H9 (cell line): ENCODE results near the gene IFFO2. TPM values are rescaled to one million over a fixed set of nuclear protein-coding genes. Genes with fewer than 3 reads are reported as not detected.

Experiments used
- DNase-seq: peaks from one replicate; pipeline ENCODE4 v3.0.0-alpha.2; 2017
- H2AFZ ChIP-seq: one replicate; pipeline ENCODE4 v1.6.1; 2013; ENCODE audit warnings: mild to moderate bottlenecking, low read length, control low read depth, moderate library complexity
- H2AK5ac ChIP-seq: 2 replicates; pipeline ENCODE4 v1.6.1; 2013; ENCODE audit warnings: low read length, control low read depth, mixed read lengths; ENCODE audit not compliant: insufficient read length
- H2BK120ac ChIP-seq: one replicate; pipeline ENCODE4 v1.6.1; 2013; ENCODE audit warnings: low read depth, mild to moderate bottlenecking, low read length, control low read depth, inconsistent platforms; ENCODE audit not compliant: poor library complexity, severe bottlenecking
- H2BK12ac ChIP-seq: 2 replicates; pipeline ENCODE4 v1.6.1; 2013; ENCODE audit warnings: low read length, control low read depth, mixed read lengths, low read depth; ENCODE audit not compliant: insufficient read length
- H2BK15ac ChIP-seq: 2 replicates; pipeline ENCODE4 v1.6.1; 2013; ENCODE audit warnings: low read depth, low read length, control low read depth
- H2BK20ac ChIP-seq: one replicate; pipeline ENCODE4 v1.6.1; 2013; ENCODE audit warnings: low read depth, mild to moderate bottlenecking, low read length, control low read depth, inconsistent platforms; ENCODE audit not compliant: poor library complexity, severe bottlenecking
- H2BK5ac ChIP-seq: 2 replicates; pipeline ENCODE4 v1.6.1; 2013; ENCODE audit warnings: low read length, control low read depth, mixed read lengths; ENCODE audit not compliant: insufficient read length
- H3K14ac ChIP-seq: 2 replicates; pipeline ENCODE4 v1.6.1; 2013; ENCODE audit warnings: low read length, control low read depth; ENCODE audit not compliant: insufficient read depth
- H3K18ac ChIP-seq: 2 replicates; pipeline ENCODE4 v1.6.1; 2013; ENCODE audit warnings: low read depth, mild to moderate bottlenecking, mixed read lengths, low read length, control low read depth; ENCODE audit not compliant: insufficient read length
- H3K23ac ChIP-seq: 2 replicates; pipeline ENCODE4 v1.6.1; 2013; ENCODE audit warnings: low read length, control low read depth, mixed read lengths, low read depth; ENCODE audit not compliant: insufficient read length
- H3K23me2 ChIP-seq: 2 replicates; pipeline ENCODE4 v1.6.1; 2013; ENCODE audit warnings: low read depth, mild to moderate bottlenecking, mixed read lengths, low read length, control low read depth; ENCODE audit not compliant: insufficient read length, poor library complexity, severe bottlenecking
- H3K27ac ChIP-seq: 2 replicates; pipeline ENCODE4 v1.5.1; 2013; ENCODE audit warnings: low read length, control low read depth, mixed read lengths, low read depth; ENCODE audit not compliant: insufficient read length
- H3K27me3 ChIP-seq: 2 replicates; pipeline ENCODE4 v1.6.1; 2013; ENCODE audit warnings: low read length, control low read depth, inconsistent platforms; ENCODE audit not compliant: insufficient read depth
- H3K4ac ChIP-seq: 2 replicates; pipeline ENCODE4 v1.6.1; 2013; ENCODE audit warnings: low read depth, mild to moderate bottlenecking, control low read depth, inconsistent platforms, low read length, moderate library complexity
- H3K4me1 ChIP-seq: 2 replicates; pipeline ENCODE4 v1.6.1; 2013; ENCODE audit warnings: low read length, control low read depth, inconsistent platforms; ENCODE audit not compliant: insufficient read depth
- H3K4me2 ChIP-seq: 2 replicates; pipeline ENCODE4 v1.6.1; 2013; ENCODE audit warnings: low read length, control low read depth, mixed read lengths; ENCODE audit not compliant: insufficient read length, insufficient read depth
- H3K56ac ChIP-seq: 2 replicates; pipeline ENCODE4 v1.6.1; 2013; ENCODE audit warnings: low read depth, mild to moderate bottlenecking, mixed read lengths, low read length, control low read depth; ENCODE audit not compliant: insufficient read length
- H3K79me1 ChIP-seq: 2 replicates; pipeline ENCODE4 v1.6.1; 2013; ENCODE audit warnings: low read depth, mild to moderate bottlenecking, moderate library complexity, low read length, control low read depth, inconsistent platforms; ENCODE audit not compliant: insufficient read depth, poor library complexity, severe bottlenecking
- H3K79me2 ChIP-seq: 2 replicates; pipeline ENCODE4 v1.6.1; 2013; ENCODE audit warnings: low read length, control low read depth, inconsistent platforms; ENCODE audit not compliant: insufficient read depth
- H3K9ac ChIP-seq: 2 replicates; pipeline ENCODE4 v1.6.1; 2013; ENCODE audit warnings: low read length, control low read depth, mixed read lengths; ENCODE audit not compliant: insufficient read length; ENCODE audit errors: extremely low read depth
- H3K9me3 ChIP-seq: one replicate; pipeline ENCODE4 v1.6.1; 2013; ENCODE audit warnings: low read depth, low read length, inconsistent platforms; ENCODE audit not compliant: control insufficient read depth
- H3T11ph ChIP-seq: one replicate; pipeline ENCODE4 v1.6.1; 2013; ENCODE audit warnings: mild to moderate bottlenecking, low read length, control low read depth, inconsistent platforms
- H4K20me1 ChIP-seq: one replicate; pipeline ENCODE4 v1.6.1; 2013; ENCODE audit not compliant: control insufficient read depth, insufficient read length, insufficient read depth
- H4K5ac ChIP-seq: 2 replicates; pipeline ENCODE4 v1.6.1; 2013; ENCODE audit warnings: low read depth, mild to moderate bottlenecking, mixed read lengths, low read length, control low read depth; ENCODE audit not compliant: insufficient read length
- H4K8ac ChIP-seq: replicated peaks from 2 replicates; pipeline ENCODE4 v1.6.1; 2013; ENCODE audit warnings: low read length, control low read depth, mixed read lengths, low read depth; ENCODE audit not compliant: insufficient read length
- H4K91ac ChIP-seq: 2 replicates; pipeline ENCODE4 v1.6.1; 2013; ENCODE audit warnings: low read depth, mild to moderate bottlenecking, moderate library complexity, mixed read lengths, low read length, control low read depth; ENCODE audit not compliant: insufficient read length
- H3K27ac Mint-ChIP-seq, 3 experiments: 2 replicates in 2 of 3; 3 replicates in 1 of 3; pipeline ENCODE4 v1.8.0; 2020 to 2021; ENCODE audit warnings: mixed read lengths in 3 of 3, mild to moderate bottlenecking in 1 of 3, moderate library complexity in 1 of 3
- H3K27me3 Mint-ChIP-seq: 2 replicates; pipeline ENCODE4 v1.8.0; 2021; ENCODE audit warnings: low read depth, mild to moderate bottlenecking, moderate library complexity, mixed read lengths
- H3K36me3 Mint-ChIP-seq, 3 experiments: 2 replicates in 2 of 3; 3 replicates in 1 of 3; pipeline ENCODE4 v1.8.0; 2020 to 2021; ENCODE audit warnings: low read depth in 3 of 3, mixed read lengths in 3 of 3; ENCODE audit not compliant: insufficient read depth in 1 of 3
- H3K4me1 Mint-ChIP-seq, 2 experiments: 2 replicates each; pipeline ENCODE4 v1.8.0; 2020; ENCODE audit warnings: mixed read lengths in 2 of 2
- H3K4me3 Mint-ChIP-seq, 2 experiments: 2 replicates in 1 of 2; 3 replicates in 1 of 2; pipeline ENCODE4 v1.8.0; 2020 to 2021; ENCODE audit warnings: mild to moderate bottlenecking in 2 of 2, mixed read lengths in 2 of 2, moderate library complexity in 1 of 2
- H3K9me3 Mint-ChIP-seq, 2 experiments: 2 replicates in 1 of 2; 3 replicates in 1 of 2; pipeline ENCODE4 v1.8.0; 2020; ENCODE audit warnings: mild to moderate bottlenecking in 2 of 2, mixed read lengths in 2 of 2, moderate library complexity in 1 of 2
- CTCF ChIP-seq: fragments of 200-600 bp; sonication (generic); conservative IDR thresholded peaks from 3 replicates; pipeline ENCODE4 v1.8.0; 2021; ENCODE audit warnings: antibody characterized with exemption, mild to moderate bottlenecking
- WGBS: extraction: QIAGEN DNeasy Blood & Tissue Kit; methylation state at CpG from one replicate; pipeline ENCODE4 v1.1.7; 2013; ENCODE audit warnings: missing lambda C conversion rate, low lambda C conversion rate, mixed read lengths; ENCODE audit not compliant: insufficient read length; ENCODE audit errors: extremely low coverage; 5-methylcytosine and 5-hydroxymethylcytosine counted together
- total RNA-seq: library from RNA; stranded (reverse); gene quantifications from 2 replicates; pipeline ENCODE4 v1.2.1, GENCODE V29; 2021

Gene IFFO2
- total RNA-seq, 1 experiment from 2014 or later, result 3.6 TPM

GRCh38 chr1:18883636-18884418, 72.6 kb downstream of the IFFO2 start:
- peak; percentile 85 for DNase-seq
- no peak overlapping the region for H4K91ac ChIP-seq
- H3K36me3 Mint-ChIP-seq, result peaks cover 4 to 21% (median 12%) of the 10 kb centered on the region in 3 experiments; a peak in 5 of 7 replicates
- no peak overlapping the region for H3K18ac ChIP-seq
- no peak overlapping the region for H2AK5ac ChIP-seq
- no peak overlapping the region for H2BK12ac ChIP-seq
- no peaks in the 10 kb centered on the region for H3K27me3 ChIP-seq
- H3K9me3 Mint-ChIP-seq, result no peaks in the 10 kb centered on the region
- no peak overlapping the region for H3K56ac ChIP-seq
- H3K79me2 ChIP-seq, result no peaks in the 10 kb centered on the region
- H3K23me2 ChIP-seq, result no peaks in the 10 kb centered on the region
- H2AFZ ChIP-seq, result no peak overlapping the region
- TF ChIP-seq CTCF, result peak; percentile 87
- no peak overlapping the region for H2BK120ac ChIP-seq
- H2BK15ac ChIP-seq, result no peak overlapping the region
- H3K4me1 Mint-ChIP-seq, result peaks cover 0 to 11% of the 10 kb centered on the region in 2 experiments; a peak in 2 of 4 replicates
- H3T11ph ChIP-seq, result no peak overlapping the region
- H4K8ac ChIP-seq, result no peak overlapping the region
- no peak overlapping the region for H3K4me3 Mint-ChIP-seq
- no peak overlapping the region for H3K14ac ChIP-seq
- H3K9ac ChIP-seq, result no peak overlapping the region
- no peak overlapping the region for H2BK5ac ChIP-seq
- no peak overlapping the region for H3K27ac ChIP-seq
- H3K23ac ChIP-seq, result no peak overlapping the region
- H3K79me1 ChIP-seq, result no peaks in the 10 kb centered on the region
- no CpG with 5 or more reads among the region's 14 CpGs for WGBS
- no peaks in the 10 kb centered on the region for H3K9me3 ChIP-seq
- no peaks in the 10 kb centered on the region for H4K20me1 ChIP-seq
- no peak overlapping the region for H3K4ac ChIP-seq
- no peaks in the 10 kb centered on the region for H3K27me3 Mint-ChIP-seq
- no peak overlapping the region for H4K5ac ChIP-seq
- H3K4me2 ChIP-seq, result no peak overlapping the region
- H3K27ac Mint-ChIP-seq, result no peak overlapping the region
- no peaks in the 10 kb centered on the region for H3K4me1 ChIP-seq
- no peak overlapping the region for H2BK20ac ChIP-seq
